Lower leg skin (tissue), 3 donors: ENCODE results near the gene DNAH8.

Experiments used
- POLR2A ChIP-seq, 2 donors: fragments of 450-650 bp; IDR thresholded peaks; one replicate each; pipeline ENCODE4 v1.6.1; 2016 to 2017; ENCODE audit warnings: antibody characterized with exemption in 2 of 2, mild to moderate bottlenecking in 1 of 2, moderate library complexity in 1 of 2
- TF ChIP-seq, protein P1 (sequence below), 3 donors: fragments of 450-650 bp; IDR thresholded peaks; one replicate each; pipeline ENCODE4 v1.5.1; 2016; ENCODE audit warnings: antibody characterized with exemption in 3 of 3, mild to moderate bottlenecking in 3 of 3, moderate library complexity in 2 of 3

- TF ChIP-seq, protein P1, sequence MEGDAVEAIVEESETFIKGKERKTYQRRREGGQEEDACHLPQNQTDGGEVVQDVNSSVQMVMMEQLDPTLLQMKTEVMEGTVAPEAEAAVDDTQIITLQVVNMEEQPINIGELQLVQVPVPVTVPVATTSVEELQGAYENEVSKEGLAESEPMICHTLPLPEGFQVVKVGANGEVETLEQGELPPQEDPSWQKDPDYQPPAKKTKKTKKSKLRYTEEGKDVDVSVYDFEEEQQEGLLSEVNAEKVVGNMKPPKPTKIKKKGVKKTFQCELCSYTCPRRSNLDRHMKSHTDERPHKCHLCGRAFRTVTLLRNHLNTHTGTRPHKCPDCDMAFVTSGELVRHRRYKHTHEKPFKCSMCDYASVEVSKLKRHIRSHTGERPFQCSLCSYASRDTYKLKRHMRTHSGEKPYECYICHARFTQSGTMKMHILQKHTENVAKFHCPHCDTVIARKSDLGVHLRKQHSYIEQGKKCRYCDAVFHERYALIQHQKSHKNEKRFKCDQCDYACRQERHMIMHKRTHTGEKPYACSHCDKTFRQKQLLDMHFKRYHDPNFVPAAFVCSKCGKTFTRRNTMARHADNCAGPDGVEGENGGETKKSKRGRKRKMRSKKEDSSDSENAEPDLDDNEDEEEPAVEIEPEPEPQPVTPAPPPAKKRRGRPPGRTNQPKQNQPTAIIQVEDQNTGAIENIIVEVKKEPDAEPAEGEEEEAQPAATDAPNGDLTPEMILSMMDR (IDR thresholded peaks at IDR 0.05): no peak
- no peak for TF ChIP-seq POLR2A (IDR thresholded peaks at IDR 0.05)
These were observed 363.6 kb downstream of the DNAH8 start for GRCh38 chr6:39078695-39079094.
